ENCODE measurements around the gene ADCY3. TPM values are rescaled to one million over a fixed set of nuclear protein-coding genes. Genes with fewer than 3 reads are reported as not detected.

ADCY3 gene
- polyA plus RNA-seq, 3 donors = 2.5 to 9.3 (median 3.5) TPM

- H3K4me3 Mint-ChIP-seq = no peak overlapping the region
- H3K27me3 Mint-ChIP-seq (ENCODE audit: low read depth in 3 of 3) = peaks cover 0 to 1% (median 0%) of the 10 kb centered on the region in 3 donors
- intact Hi-C loops (cut with micrococcal nuclease) = no loop called here
- Histone ChIP-seq H3K79me2 (ENCODE audit: insufficient read depth, low read length) (no peaks in the 10 kb centered on the region), H3K27ac (ENCODE audit: low read depth in 1 of 2, low read length in 2 of 2) (no peak overlapping the region), H3K36me3 (replicated peaks in 1 of 2; ENCODE audit: control insufficient read depth in 1 of 2, insufficient read depth in 2 of 2, low read length in 2 of 2) (peaks cover 10 to 16% of the 10 kb centered on the region in 2 donors), H3K9me3 (replicated peaks in 1 of 2; ENCODE audit: control insufficient read depth in 1 of 2, insufficient read depth in 1 of 2, low read length in 2 of 2) (no peaks in the 10 kb centered on the region), H3K9ac (ENCODE audit: insufficient read depth, low read length, poor library complexity, severe bottlenecking) (no peak overlapping the region), H3K4me3 (replicated peaks in 1 of 3; ENCODE audit: low read depth in 2 of 3, low read length in 3 of 3) (no peak overlapping the region), H4K20me1 (ENCODE audit: insufficient read depth, low read length) (no peaks in the 10 kb centered on the region), H3K4me2 (replicated peaks; ENCODE audit: extremely low read depth, low read length, poor library complexity, severe bottlenecking) (no peak overlapping the region), H3K27me3 (ENCODE audit: control insufficient read depth in 2 of 2, insufficient read depth in 2 of 2, low read length in 2 of 2) (no peaks in the 10 kb centered on the region), H2AFZ (ENCODE audit: insufficient read depth, low read depth, low read length, poor library complexity, severe bottlenecking) (no peak overlapping the region), H3K4me1 (ENCODE audit: control insufficient read depth in 1 of 2, insufficient read depth in 2 of 2, low read length in 2 of 2) (no peaks in the 10 kb centered on the region)
- no peaks in the 10 kb centered on the region for H3K4me1 Mint-ChIP-seq
- H3K27ac Mint-ChIP-seq = peak overlapping the region in 1 of 7 donors; percentile 56
- peaks cover 0 to 2% (median 0%) of the 10 kb centered on the region in 7 donors for H3K9me3 Mint-ChIP-seq
- DNase-seq = no peak
- peaks cover 26 to 42% of the 10 kb centered on the region in 2 donors for H3K36me3 Mint-ChIP-seq
- 100% methylated on average over 8 of the region's 22 CpGs for WGBS (ENCODE audit: insufficient coverage)
- TF ChIP-seq CTCF (IDR thresholded peaks at IDR 0.05) = no peak
Measured at GRCh38 chr2:24832931-24833701, 86.9 kb downstream of the ADCY3 start.

- H3K36me3 ChIP-seq (replicated peaks in 1 of 2; ENCODE audit: control insufficient read depth in 1 of 2, insufficient read depth in 2 of 2, low read length in 2 of 2) = peaks cover 10 to 16% of the 10 kb centered on the region in 2 donors
Measured at GRCh38 chr2:24832521-24832920, 87.5 kb downstream of the ADCY3 start.

More at GRCh38 chr2:24832521-24832920, 87.5 kb downstream of the ADCY3 start:
- H2AFZ ChIP-seq (ENCODE audit: insufficient read depth, low read depth, low read length, poor library complexity, severe bottlenecking) = no peak overlapping the region
- peaks cover 2% of the 10 kb centered on the region for H3K4me1 Mint-ChIP-seq
- H3K9ac ChIP-seq (ENCODE audit: insufficient read depth, low read length, poor library complexity, severe bottlenecking) = no peak overlapping the region
- no peak for TF ChIP-seq CTCF (IDR thresholded peaks at IDR 0.05)
- H3K27ac Mint-ChIP-seq = peak overlapping the region in 2 of 7 donors; percentile 56 to 62
- no peaks in the 10 kb centered on the region for H3K9me3 ChIP-seq (replicated peaks in 1 of 2; ENCODE audit: control insufficient read depth in 1 of 2, insufficient read depth in 1 of 2, low read length in 2 of 2)
- no peak overlapping the region for H3K4me3 ChIP-seq (replicated peaks in 1 of 3; ENCODE audit: low read depth in 2 of 3, low read length in 3 of 3)
- H3K27ac ChIP-seq (ENCODE audit: low read depth in 1 of 2, low read length in 2 of 2) = no peak overlapping the region
- no peak overlapping the region for H3K4me2 ChIP-seq (replicated peaks; ENCODE audit: extremely low read depth, low read length, poor library complexity, severe bottlenecking)
- H4K20me1 ChIP-seq (ENCODE audit: insufficient read depth, low read length) = no peaks in the 10 kb centered on the region
- H3K79me2 ChIP-seq (ENCODE audit: insufficient read depth, low read length) = no peaks in the 10 kb centered on the region
- H3K4me1 ChIP-seq (ENCODE audit: control insufficient read depth in 1 of 2, insufficient read depth in 2 of 2, low read length in 2 of 2) = no peaks in the 10 kb centered on the region
- DNase-seq = no peak
- H3K27me3 Mint-ChIP-seq (ENCODE audit: low read depth in 3 of 3) = peaks cover 0 to 1% (median 0%) of the 10 kb centered on the region in 3 donors
- intact Hi-C loops (cut with micrococcal nuclease) = no loop called here
- H3K36me3 Mint-ChIP-seq = peaks cover 20 to 39% of the 10 kb centered on the region in 2 donors
- no peaks in the 10 kb centered on the region for H3K27me3 ChIP-seq (ENCODE audit: control insufficient read depth in 2 of 2, insufficient read depth in 2 of 2, low read length in 2 of 2)
- WGBS (ENCODE audit: insufficient coverage) = 88% methylated on average over 9 of the region's 9 CpGs
- H3K4me3 Mint-ChIP-seq = no peak overlapping the region
- peaks cover 0 to 2% (median 0%) of the 10 kb centered on the region in 7 donors for H3K9me3 Mint-ChIP-seq
